Fibroblast of pulmonary artery (primary cell): ENCODE results near the gene ADARB2.

ENCODE experiments used
- DNase-seq: peaks from one replicate; pipeline ENCODE4 v3.0.0-alpha.2; 2010; ENCODE audit warnings: low read depth
- H3K4me3 ChIP-seq: replicated peaks from 2 replicates; pipeline ENCODE4 v1.5.1; 2011; ENCODE audit warnings: low read depth, mild to moderate bottlenecking, control low read depth, low read length, moderate library complexity
- CTCF ChIP-seq: IDR thresholded peaks from 2 replicates; pipeline ENCODE4 v1.5.1; 2011; ENCODE audit warnings: mild to moderate bottlenecking, control low read depth, low read length, inconsistent platforms; ENCODE audit errors: missing control alignments

ADARB2 gene

GRCh38 chr10:1375346-1376170, 361.8 kb downstream of the ADARB2 start:
- DNase-seq = no peak
- H3K4me3 ChIP-seq = no peak overlapping the region
- TF ChIP-seq CTCF = no peak

GRCh38 chr10:1374511-1375345, 362.6 kb downstream of the ADARB2 start:
- no peak overlapping the region for H3K4me3 ChIP-seq
- DNase-seq = no peak
- no peak for TF ChIP-seq CTCF

- no peak for DNase-seq
- no peak overlapping the region for H3K4me3 ChIP-seq
- TF ChIP-seq CTCF = no peak
These were observed 364.0 kb downstream of the ADARB2 start for GRCh38 chr10:1373287-1373686.

GRCh38 chr10:1372212-1372611, 365.1 kb downstream of the ADARB2 start:
- DNase-seq = no peak
- TF ChIP-seq CTCF = no peak

GRCh38 chr10:1370298-1370697, 367.0 kb downstream of the ADARB2 start:
- no peak for TF ChIP-seq CTCF
- H3K4me3 ChIP-seq = no peak overlapping the region
- DNase-seq = no peak

More at GRCh38 chr10:1372212-1372611, 365.1 kb downstream of the ADARB2 start:
- H3K4me3 ChIP-seq = no peak overlapping the region

- no peak overlapping the region for H3K4me3 ChIP-seq
- DNase-seq = no peak
- TF ChIP-seq CTCF = no peak
These were observed 367.7 kb downstream of the ADARB2 start for GRCh38 chr10:1369665-1370064.
